GM19193 (cell line): ENCODE measurements around the gene SIGLEC1.

Source experiments
- POLR2A ChIP-seq: IDR thresholded peaks from 4 replicates; pipeline ENCODE4 v1.6.1; 2011; ENCODE audit not compliant: insufficient read depth, insufficient read length; ENCODE audit errors: extremely low read depth

SIGLEC1 gene

DNA sequence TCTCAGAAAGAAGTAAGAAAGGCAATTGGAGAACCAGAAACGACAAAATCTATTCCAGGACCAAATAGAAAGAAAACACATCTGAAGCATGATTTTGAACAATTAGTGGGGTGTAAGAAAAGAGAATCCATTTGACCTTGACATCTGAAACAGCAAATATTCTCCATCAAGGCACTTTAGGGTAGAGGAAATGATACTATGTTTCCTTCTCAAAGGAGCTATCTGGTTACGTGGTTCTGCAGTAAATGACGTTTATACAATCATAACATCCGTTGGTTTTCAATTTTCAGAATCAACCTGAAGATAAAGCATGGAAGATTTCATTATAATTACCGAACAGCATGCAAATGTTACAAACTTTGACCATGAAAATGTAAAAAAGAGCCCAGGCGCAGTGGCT, 8.2 kb upstream of the SIGLEC1 start:
- no peak for TF ChIP-seq POLR2A

DNA sequence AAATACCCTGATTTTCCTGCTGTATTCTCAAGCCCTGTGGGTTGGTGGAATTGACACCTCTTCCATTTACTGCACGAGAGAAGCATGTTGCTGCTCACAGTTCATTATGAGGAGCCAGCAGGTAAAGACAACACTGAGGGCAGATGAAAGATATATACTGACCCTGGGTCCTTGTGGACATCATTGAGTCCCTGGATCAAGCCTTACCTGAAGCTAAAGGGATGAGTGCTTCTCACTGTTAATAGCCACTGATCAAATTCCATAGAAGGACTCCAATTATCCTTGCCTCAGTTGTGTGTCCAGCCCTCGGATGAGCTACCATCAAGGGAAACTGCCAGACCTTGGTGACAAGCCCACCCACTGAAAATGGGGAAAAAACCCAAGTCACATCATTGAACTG, 7.7 kb upstream of the SIGLEC1 start:
- no peak for TF ChIP-seq POLR2A

DNA sequence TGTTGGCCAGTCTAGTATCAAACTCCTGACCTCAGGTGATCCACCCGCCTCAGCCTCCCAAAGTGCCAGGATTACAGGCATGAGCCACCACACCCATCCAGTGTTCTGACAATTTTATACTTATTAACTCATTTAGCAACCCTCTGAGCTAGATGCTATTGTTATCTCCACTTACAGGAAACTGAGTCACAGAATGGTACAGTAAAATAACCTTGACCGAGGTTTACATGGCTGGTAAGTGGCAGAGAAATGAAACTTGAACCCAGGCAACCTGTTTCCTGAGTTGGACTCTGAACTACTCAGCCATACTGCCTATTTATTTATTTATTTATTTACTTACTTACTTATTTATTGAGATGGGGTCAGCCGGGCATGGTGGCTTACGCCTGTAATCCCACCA, 6.6 kb upstream of the SIGLEC1 start:
- no peak for TF ChIP-seq POLR2A

DNA sequence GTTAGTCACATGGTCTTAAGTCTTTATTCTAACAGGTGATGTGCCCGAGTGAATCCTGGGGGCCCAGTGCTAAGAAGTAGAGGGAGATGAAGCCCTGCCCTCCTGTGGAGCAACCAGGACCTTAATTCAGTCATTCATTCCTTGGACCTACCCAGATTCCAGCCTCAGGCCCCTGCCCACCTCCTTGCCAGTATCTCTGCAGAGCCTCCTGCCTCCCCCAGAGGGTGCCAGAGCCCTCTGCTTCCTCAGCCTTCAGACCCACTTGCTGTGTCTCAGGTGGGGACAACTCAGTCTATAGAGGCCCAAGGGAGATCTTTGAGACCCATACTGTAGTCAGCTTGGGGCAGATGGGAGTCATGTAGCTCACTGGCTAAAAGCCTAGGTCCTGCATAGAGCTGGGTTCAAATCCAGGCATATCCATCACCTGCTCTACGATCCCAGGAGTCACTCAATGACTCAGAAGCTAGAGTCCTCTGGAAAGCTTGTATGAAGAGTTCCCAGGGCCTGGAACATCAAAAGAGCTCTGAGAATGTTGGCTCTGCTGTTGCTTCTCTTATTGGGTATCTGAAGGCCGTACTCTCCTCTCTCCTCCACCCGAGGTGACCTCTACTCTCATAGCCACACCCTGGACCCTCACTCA, 3.9 kb upstream of the SIGLEC1 start:
- TF ChIP-seq POLR2A: no peak

DNA sequence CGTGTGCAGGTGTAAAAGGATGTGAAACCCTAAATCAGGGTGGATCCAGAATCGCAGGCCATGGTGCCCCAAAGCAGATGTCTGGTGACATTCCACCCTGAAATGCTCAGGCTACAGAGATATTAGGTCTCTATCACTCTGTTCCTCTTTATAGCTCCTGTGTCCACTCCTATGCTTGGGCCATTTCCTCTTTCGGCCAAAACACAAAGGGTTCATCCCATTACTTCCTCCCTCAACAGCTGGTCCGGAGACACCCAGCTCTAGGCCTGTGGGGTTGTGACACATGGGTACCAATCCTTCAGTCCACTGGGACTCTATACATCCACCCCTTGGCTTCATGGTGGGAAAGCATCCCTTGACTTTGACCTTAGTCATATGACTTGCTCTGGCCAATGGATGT, 1.7 kb upstream of the SIGLEC1 start:
- no peak for TF ChIP-seq POLR2A

DNA sequence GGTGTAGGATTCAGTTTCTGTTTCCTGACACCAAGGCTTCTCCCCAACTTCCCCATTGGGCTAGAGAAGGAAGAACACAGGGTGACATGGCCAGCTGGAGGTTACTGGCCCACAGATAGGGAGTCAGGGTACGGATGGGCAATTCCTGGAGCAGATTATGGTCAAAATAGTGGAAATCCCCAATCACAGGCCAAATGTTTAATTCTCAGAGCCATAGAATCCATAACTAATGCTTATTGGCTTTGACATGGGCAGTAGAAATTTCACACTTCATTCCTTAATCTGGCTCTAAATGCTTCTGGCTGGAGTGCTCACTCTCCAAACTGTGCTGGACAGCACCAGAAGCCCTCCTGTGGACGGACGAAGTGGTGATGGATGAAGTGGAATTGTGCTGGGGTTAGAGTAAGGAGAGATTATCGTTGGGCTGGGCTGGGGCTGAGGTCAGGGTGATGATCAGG, 887 bp downstream of the SIGLEC1 start:
- TF ChIP-seq POLR2A: no peak

DNA sequence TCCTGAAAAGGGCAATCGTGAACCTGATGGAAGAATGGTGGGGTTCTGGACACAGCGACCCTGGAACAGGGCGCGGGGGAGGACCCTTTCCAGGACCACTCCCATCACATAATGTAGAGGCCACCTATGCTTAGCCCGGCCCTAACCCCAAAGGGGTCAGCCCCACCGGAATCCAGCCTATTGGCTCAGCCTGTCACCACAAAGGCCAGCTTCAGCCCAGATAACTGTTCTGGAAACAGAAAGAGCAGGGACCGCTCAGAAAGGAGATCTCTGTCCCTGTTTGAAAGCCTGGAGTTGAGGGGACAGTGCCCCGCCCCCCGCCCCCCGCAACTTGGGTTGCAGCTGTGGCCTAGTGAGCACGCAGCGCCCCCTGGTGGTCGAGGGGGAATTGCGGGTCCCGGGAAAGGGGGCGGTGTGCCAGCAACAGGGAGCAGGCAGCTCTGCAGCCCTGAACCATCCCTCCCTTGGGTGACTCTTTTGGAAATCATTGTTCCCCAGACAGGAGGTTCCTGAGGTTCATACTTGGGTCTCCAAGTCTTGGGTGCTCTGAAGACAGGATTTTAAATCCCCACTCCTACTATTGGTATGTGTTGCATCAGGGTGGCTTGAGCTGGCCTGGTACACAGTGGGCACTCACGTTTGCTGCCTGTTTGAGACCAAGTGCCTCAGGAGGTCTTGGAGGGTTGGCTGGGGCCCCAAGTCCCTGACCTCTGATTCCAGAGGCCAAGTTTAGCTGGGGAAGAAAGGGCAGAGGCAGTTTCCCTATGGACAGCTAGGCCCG, 1.5 kb downstream of the SIGLEC1 start:
- no peak for TF ChIP-seq POLR2A

DNA sequence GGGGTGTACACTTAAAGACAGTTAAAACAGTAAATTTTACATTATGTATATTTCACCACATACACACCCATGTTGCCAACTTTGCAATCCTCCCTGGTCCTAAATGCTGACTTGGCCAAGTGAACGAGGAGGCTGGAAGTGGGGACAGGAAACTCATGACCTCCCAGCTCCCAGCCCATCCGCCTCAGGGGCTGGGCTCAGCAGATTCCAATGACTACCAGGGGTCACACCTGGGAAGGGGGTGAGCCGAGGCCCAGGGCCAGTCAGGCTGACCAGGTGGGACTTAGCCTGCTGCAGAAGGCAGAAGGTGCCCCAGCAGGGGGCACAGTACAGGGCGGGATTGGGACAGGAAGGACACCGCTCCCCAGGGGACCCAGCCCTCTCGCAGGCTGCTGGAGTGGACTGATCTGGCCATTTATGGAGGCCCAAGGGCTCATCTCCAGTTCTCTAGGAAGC, 2.4 kb downstream of the SIGLEC1 start:
- no peak for TF ChIP-seq POLR2A

DNA sequence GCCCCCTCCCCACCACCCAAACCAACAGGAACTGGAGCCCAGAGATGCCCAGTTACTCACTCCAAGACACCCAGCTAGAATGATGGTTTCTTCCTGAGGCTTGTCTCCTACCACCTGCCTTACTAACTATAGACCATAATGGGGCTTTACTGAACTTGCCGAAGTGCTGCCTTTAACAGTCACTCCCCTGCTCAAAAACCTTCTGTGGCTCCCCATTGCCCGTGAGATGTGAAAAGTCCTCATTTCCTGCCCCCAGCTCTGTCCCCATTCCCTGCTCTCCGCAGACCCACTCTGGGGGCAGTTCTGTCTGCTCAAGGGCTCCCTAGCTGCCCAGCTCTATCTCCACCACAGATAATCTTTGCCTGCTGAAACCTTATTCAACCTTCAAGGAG, 4.9 kb downstream of the SIGLEC1 start:
- TF ChIP-seq POLR2A: no peak

DNA sequence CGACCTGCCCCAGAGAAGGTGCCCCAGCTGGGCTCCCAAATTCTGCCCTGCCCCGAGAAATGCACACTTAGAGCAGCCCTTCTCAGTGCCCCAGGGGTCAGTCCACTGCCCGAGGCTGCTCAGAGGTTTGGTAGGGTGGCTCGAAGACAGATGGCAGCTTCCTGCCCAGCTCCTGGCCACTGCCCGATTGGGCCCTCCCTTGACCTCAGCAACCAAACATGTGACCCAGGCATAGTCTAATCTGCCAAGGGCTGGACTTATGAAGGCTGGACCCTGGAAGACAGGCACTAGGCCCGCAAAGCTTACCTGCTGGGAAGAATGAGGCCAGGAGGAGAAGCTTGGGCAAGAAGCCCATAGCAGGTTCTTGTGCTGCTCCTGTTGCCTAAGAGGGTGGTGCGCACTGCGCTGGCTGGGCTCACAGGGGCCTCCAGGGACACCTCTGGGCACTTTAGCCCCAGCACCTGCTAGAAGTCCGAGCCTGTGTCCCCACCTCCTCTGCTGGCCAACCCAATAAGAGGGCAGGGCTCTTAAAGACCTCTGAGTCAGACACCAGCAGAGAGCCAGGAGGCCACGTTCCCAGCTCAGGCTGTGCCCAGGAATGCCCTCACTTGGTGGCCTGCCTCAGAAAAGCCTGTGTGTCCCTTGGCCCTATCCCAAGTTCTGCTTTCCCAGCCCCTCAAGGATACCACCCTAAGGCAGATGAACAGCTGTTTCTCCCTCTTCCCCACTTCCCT, 5.5 kb downstream of the SIGLEC1 start:
- TF ChIP-seq POLR2A: no peak

DNA sequence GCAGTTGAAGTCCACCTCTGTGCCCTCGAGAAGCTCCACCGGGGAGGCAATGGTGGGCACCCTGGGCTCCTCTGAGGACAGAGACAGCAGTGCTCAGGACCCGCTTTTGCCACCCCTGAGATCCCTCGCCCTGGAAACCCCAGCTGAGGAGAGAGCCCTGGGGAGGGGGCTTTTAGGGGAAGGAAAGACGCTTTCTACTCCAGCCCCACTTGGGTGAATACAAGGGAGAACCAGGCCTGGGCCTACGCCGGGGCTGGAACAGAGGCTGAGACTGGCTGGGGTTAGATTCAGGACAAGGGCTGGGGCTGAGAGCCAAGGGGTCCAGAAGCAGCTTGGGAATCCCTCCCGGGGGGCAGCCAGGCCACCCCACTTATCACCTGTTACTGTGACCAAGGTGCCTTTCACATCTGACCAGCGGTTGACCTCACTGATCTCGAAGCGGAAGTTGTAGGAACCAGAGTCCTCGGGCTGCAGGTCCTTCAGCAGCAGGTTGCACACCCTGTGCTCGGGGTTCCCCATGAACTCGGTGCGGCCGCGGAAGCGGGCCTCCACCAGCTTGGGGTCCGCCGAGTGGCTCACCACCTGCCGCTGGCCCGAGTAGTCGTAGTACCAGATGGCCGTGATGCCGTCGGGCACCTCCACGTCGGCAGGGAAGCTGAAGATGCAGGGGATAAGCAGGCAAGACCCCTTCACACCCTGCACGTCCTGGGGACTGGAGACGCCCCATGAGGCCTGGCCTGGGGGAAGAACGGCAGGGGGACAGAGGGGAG, 6.2 kb downstream of the SIGLEC1 start:
- no peak for TF ChIP-seq POLR2A

DNA sequence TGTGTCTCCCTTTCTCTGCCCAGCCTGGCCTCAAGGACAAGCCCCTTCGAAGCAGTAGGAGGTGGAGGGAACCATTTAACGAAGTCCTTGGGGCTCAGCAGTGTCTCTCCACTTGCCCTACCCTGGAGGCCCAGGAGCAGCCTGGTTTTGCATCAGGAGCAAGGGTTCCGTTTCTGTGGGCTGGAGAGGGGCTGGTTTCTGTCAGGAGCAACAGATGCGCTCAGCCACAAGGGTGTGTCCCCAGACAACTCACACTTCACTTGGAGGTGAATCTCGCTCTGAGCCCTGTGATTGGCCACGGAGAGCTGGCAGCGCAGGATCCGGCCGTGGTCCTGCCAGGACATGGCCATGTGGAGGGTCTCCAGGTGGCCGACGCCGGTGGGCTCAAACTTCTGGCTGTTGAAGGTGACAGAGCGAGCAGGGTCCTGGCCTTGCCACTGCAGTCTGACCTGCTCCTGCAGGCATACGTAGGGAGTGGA, 6.9 kb downstream of the SIGLEC1 start:
- no peak for TF ChIP-seq POLR2A

DNA sequence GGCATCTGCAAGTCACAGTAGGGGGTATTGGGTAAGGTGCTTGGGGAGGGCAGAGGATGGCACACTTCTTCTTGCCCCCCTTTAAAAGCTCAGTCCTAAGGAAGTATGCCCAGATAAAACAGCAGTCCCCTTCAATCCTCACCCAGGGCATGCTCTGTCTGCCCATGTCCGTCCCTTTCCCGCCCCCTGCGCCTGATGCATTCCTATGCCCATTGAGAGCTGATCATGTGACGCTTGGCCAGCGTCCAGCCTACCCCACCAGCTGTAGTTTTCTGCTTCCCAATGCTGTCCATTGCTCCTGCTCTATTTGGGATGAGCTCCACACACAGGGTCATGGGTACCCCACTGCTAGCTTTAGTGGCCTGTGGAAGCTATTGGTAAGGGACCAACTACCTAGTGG, 8.3 kb downstream of the SIGLEC1 start:
- TF ChIP-seq POLR2A: no peak

DNA sequence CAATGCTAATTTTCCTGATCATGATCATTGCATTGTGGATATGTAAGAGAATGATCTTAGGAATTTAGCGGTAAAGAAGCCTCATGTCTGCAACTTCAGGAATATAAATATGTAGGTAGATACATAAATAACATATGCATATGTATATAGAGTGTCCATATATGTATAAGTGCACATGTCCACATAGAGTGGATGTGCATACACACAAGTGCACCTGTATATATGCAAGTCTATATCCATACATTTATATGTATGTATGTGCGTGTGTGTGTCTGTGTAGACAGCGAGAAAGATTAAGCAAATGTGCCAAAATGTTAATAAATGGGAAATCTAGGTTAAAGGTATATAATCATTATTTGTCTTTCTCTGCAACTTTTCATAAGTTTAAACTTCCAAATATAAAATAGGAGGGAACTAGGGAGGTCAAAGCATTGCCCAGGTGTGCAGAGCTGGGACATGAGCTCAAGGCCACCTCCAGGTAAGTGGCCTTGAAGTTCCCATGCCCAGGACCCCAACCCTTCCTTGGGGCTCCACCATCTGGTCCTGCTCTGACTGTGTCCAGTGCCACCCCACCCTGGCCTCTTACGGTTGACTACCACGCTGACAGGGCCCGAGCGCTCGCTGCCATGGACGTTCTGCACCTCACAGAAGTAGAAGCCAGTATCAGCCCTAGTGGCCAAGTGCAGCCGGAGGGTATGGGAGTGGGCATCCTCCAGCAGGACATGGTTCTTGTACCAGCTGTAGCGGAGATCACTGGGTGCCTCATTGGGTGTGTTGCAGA, 9.6 kb downstream of the SIGLEC1 start:
- TF ChIP-seq POLR2A: no peak

DNA sequence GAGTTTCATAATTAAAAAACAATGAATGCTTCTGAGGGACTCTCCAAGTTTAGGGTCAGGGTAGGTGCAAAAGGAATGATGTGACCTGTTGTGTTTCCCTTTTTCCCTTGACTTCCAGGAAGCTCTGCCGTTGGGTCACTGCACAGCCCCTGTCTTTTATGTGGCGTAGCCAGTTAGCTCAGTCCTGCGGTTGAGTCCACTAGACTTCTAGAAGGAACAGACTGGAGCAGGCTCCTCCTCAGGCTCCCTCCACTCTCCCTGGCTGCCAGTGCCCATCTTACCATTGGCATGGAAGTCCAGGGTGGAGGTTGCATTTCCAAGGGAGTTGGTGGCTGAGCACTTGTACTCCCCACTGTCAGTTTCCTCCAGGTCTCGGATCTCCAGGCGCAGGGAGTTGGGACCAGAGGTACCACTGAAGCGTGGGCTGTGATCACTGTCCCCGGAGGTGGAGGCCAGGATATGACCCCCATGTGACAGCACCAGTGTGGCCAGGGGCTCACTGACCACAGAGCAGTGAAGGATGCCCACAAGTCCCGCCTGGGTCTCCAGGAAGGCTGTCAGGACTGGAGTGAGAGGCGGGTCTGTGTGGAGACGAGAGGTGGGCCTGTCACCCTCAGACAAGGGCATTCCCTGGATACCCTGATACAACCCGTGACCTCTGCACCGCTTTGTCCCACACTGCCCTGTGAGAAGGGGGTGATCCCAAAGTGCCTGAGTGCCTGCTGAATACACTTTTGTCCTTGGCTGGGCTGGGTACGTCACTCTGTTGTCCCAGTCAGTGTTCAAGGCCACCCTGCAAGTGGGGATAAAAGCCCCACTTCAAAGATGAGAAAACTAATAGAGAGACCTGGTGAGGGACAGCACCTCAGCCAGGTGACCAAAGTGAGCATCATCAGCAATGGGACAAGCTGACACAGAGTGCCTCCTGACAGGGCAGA, 11.1 kb downstream of the SIGLEC1 start:
- no peak for TF ChIP-seq POLR2A
